HG02759 (cell line): ENCODE data around the gene RAB11FIP4.

Experiments used
- ATAC-seq: cut with Tn5 transposase; IDR thresholded peaks from one replicate; pipeline ENCODE4 v1.9.1; 2021; ENCODE audit warnings: mild to moderate bottlenecking, moderate library complexity; ENCODE audit not compliant: unreplicated experiment

RAB11FIP4 gene

GRCh38 chr17:31582151-31582907, 190.9 kb downstream of the RAB11FIP4 start:
- ATAC-seq: no peak

- ATAC-seq: no peak
Measured at GRCh38 chr17:31583772-31584356, 192.4 kb downstream of the RAB11FIP4 start.

- no peak for ATAC-seq
Measured at GRCh38 chr17:31584438-31585279, 193.2 kb downstream of the RAB11FIP4 start.

GRCh38 chr17:31585280-31585630, 193.8 kb downstream of the RAB11FIP4 start:
- ATAC-seq: no peak

GRCh38 chr17:31586946-31587345, 195.5 kb downstream of the RAB11FIP4 start:
- ATAC-seq: no peak

- no peak for ATAC-seq
Measured at GRCh38 chr17:31587462-31587861, 196.0 kb downstream of the RAB11FIP4 start.
